ENCODE measurements around the gene HEMK1. TPM values are rescaled to one million over a fixed set of nuclear protein-coding genes. Genes with fewer than 3 reads are reported as not detected.

Gene HEMK1
- total RNA-seq, 1 donor = 8.6 TPM

GRCh38 chr3:50567011-50567385, 2.3 kb upstream of the HEMK1 start:
- peak overlapping the region; percentile 61 for H3K4me3 ChIP-seq (ENCODE audit: low read depth, low read length)
- no peak for DNase-seq (ENCODE audit: low read depth)
- TF ChIP-seq, protein P1, sequence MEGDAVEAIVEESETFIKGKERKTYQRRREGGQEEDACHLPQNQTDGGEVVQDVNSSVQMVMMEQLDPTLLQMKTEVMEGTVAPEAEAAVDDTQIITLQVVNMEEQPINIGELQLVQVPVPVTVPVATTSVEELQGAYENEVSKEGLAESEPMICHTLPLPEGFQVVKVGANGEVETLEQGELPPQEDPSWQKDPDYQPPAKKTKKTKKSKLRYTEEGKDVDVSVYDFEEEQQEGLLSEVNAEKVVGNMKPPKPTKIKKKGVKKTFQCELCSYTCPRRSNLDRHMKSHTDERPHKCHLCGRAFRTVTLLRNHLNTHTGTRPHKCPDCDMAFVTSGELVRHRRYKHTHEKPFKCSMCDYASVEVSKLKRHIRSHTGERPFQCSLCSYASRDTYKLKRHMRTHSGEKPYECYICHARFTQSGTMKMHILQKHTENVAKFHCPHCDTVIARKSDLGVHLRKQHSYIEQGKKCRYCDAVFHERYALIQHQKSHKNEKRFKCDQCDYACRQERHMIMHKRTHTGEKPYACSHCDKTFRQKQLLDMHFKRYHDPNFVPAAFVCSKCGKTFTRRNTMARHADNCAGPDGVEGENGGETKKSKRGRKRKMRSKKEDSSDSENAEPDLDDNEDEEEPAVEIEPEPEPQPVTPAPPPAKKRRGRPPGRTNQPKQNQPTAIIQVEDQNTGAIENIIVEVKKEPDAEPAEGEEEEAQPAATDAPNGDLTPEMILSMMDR (IDR thresholded peaks at IDR 0.05; ENCODE audit: insufficient read depth, low read depth, low read length) = no peak

- peak; percentile 90 for DNase-seq (ENCODE audit: low read depth)
- peak within 1 kb of the TSS; percentile 61 for H3K4me3 ChIP-seq (ENCODE audit: low read depth, low read length)
- TF ChIP-seq, protein P1 (IDR thresholded peaks at IDR 0.05; ENCODE audit: insufficient read depth, low read depth, low read length) = no peak
Observed at GRCh38 chr3:50567386-50568167, 1.7 kb upstream of the HEMK1 start, which contains the start of gene C3orf18. Gene C3orf18, minus strand, starts transcription at chr3:50567747. Its CDS starts 2,048 bp downstream, at chr3:50565699.

DNA sequence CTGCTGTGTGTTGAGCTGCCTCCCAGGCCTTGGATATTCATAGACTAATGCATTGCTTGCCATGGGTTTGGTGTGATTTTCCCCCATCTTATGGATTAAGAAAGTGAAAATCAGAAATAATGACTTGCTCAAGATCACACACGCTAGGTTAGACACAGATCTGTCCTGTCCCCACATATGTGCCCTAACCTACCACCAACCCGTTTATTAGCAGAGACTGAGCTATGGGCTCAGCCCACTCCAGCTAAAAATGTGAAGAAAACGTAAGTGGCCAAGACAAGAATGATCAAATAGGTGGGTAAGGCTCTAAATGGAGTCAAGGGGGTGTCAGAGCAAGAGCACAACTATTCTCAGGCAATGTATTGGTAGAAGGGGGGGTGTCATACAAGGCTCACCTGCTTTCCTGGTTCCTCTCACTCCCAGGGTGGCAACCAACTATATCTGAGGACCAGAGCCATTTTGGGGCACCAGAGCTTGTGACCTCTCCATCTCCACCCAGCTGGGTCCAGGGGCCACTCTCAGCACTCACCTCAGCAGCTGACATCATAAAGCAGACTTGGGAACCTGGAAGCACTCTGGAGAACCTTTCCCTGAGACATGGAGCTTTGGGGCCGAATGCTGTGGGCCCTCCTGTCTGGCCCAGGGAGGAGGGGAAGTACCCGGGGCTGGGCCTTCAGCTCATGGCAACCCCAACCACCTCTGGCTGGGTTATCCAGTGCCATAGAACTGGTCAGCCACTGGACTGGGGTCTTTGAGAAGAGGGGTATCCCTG, 1.4 kb downstream of the HEMK1 start:
- peak overlapping the region; percentile 99 for H3K4me3 ChIP-seq (ENCODE audit: low read depth, low read length)
- TF ChIP-seq, protein P1 (IDR thresholded peaks at IDR 0.05; ENCODE audit: insufficient read depth, low read depth, low read length) = no peak
- DNase-seq (ENCODE audit: low read depth) = no peak

- no peak for DNase-seq (ENCODE audit: low read depth)
- no peak overlapping the region for H3K4me3 ChIP-seq (ENCODE audit: low read depth, low read length)
- TF ChIP-seq, protein P1 (IDR thresholded peaks at IDR 0.05; ENCODE audit: insufficient read depth, low read depth, low read length) = no peak
Observed at GRCh38 chr3:50571486-50571885, 2.2 kb downstream of the HEMK1 start.

DNA sequence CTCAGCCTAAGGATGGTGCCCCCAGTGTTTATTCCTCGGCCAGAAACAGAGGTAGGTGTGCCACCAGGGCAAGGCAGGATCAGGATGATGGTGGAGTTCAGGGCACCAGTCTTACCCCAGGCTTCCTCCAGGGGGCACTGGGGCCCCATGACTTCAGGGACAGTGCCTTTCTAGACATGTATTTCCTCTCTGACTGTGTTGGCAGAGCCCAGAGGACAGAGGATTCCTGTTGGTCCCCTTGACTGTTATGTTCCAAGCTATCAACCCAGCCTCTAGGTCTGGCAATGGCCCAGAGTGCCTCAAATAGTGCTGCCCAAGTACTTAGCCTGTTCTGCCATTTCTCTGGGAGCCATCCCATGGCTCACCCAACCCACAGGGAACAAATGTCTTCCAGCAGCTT, 2.8 kb downstream of the HEMK1 start:
- DNase-seq (ENCODE audit: low read depth) = peak; percentile 65
- TF ChIP-seq, protein P1 (IDR thresholded peaks at IDR 0.05; ENCODE audit: insufficient read depth, low read depth, low read length) = peak; percentile 93
- no peak overlapping the region for H3K4me3 ChIP-seq (ENCODE audit: low read depth, low read length)

- TF ChIP-seq, protein P1 (IDR thresholded peaks at IDR 0.05; ENCODE audit: insufficient read depth, low read depth, low read length) = no peak
- no peak for DNase-seq (ENCODE audit: low read depth)
- no peak overlapping the region for H3K4me3 ChIP-seq (ENCODE audit: low read depth, low read length)
Observed at GRCh38 chr3:50572801-50573371, 3.6 kb downstream of the HEMK1 start.

Measured in fibroblast of villous mesenchyme (primary cell).